K562 (cell line): ENCODE data around the gene RNF113B. TPM values are rescaled to one million over a fixed set of nuclear protein-coding genes. Genes with fewer than 3 reads are reported as not detected.

Experiments
- ETV6 ChIP-seq, 3 experiments: fragments of 150-350 bp in 1 of 3; sonication (generic) in 1 of 3; formaldehyde crosslinking in 1 of 3; IDR thresholded peaks; 2 replicates each; pipeline versions ENCODE4 v1.6.1 to v1.8.0; 2014 to 2022; ENCODE audit warnings: borderline replicate concordance in 2 of 3, low read depth in 2 of 3, antibody characterized with exemption in 1 of 3, low read length in 1 of 3, mild to moderate bottlenecking in 1 of 3, missing genetic modification reagents in 1 of 3
- REST ChIP-seq, 2 experiments: fragments of 450-650 bp; formaldehyde crosslinking in 1 of 2; IDR thresholded peaks; 2 replicates each; pipeline versions ENCODE4 v1.4.0 to v1.6.1; 2014 to 2020; ENCODE audit warnings: mild to moderate bottlenecking in 2 of 2, borderline replicate concordance in 1 of 2, low read depth in 1 of 2
- polyA plus RNA-seq, 8 experiments: library from polyadenylated mRNA; depleted of rRNA in 4 of 8; stranded (reverse) in 5 of 8; unstranded in 3 of 8; fragments of >200 nt; fragmentation: Nextera tagmentation in 2 of 8; fragmentation: Illumina TruSeq in 1 of 8; extraction: Ambion mirVana in 2 of 8; extraction: Trizol in 1 of 8; gene quantifications; 2 replicates each; pipeline versions ENCODE4 v1.2.1 to v1.2.3, GENCODE V29; 2011 to 2014; ENCODE audit warnings: inconsistent platforms in 1 of 8, missing spikeins in 1 of 8
- total RNA-seq, 7 experiments: library from RNA; depleted of rRNA in 6 of 7; stranded (reverse); fragments of >200 nt in 6 of 7; fragmentation: Illumina TruSeq in 2 of 7; extraction: Trizol in 2 of 7; gene quantifications; 2 replicates each; pipeline versions ENCODE4 v1.2.1 to v1.2.3, GENCODE V29; 2011 to 2021; ENCODE audit warnings: low replicate concordance in 1 of 7

RNF113B gene
- total and polyA plus RNA-seq, 9 of the 15 experiments (the other 6 are each of a cell fraction or from before 2014, with no cell fraction given) = 0.09 TPM; not detected in 8

- no peak for TF ChIP-seq REST (IDR thresholded peaks at IDR 0.05; ENCODE audit: borderline replicate concordance)
- TF ChIP-seq REST (CRISPR knock-in tag; IDR thresholded peaks at IDR 0.05; ENCODE audit: low read depth) = no peak
- TF ChIP-seq ETV6 (IDR thresholded peaks at IDR 0.05; ENCODE audit: borderline replicate concordance in 1 of 2, low read depth in 2 of 2, low read length in 1 of 2) = no peak
- TF ChIP-seq ETV6 (CRISPR knock-in tag; IDR thresholded peaks at IDR 0.05; ENCODE audit: borderline replicate concordance) = no peak
Measured at GRCh38 chr13:98222081-98222554, 45.0 kb upstream of the RNF113B start (continued).
